HG02678 (cell line): ENCODE measurements around the gene MAPRE2.

Experiments used
- ATAC-seq: cut with Tn5 transposase; IDR thresholded peaks from one replicate; pipeline ENCODE4 v1.9.1; 2021; ENCODE audit warnings: mild to moderate bottlenecking, moderate library complexity; ENCODE audit not compliant: unreplicated experiment

MAPRE2 gene

GRCh38 chr18:35061336-35061735 lies 20.1 kb downstream of the MAPRE2 start:
- no peak for ATAC-seq

GRCh38 chr18:35061804-35062203 lies 20.6 kb downstream of the MAPRE2 start:
- no peak for ATAC-seq

GRCh38 chr18:35062408-35062807 lies 21.2 kb downstream of the MAPRE2 start:
- no peak for ATAC-seq

DNA sequence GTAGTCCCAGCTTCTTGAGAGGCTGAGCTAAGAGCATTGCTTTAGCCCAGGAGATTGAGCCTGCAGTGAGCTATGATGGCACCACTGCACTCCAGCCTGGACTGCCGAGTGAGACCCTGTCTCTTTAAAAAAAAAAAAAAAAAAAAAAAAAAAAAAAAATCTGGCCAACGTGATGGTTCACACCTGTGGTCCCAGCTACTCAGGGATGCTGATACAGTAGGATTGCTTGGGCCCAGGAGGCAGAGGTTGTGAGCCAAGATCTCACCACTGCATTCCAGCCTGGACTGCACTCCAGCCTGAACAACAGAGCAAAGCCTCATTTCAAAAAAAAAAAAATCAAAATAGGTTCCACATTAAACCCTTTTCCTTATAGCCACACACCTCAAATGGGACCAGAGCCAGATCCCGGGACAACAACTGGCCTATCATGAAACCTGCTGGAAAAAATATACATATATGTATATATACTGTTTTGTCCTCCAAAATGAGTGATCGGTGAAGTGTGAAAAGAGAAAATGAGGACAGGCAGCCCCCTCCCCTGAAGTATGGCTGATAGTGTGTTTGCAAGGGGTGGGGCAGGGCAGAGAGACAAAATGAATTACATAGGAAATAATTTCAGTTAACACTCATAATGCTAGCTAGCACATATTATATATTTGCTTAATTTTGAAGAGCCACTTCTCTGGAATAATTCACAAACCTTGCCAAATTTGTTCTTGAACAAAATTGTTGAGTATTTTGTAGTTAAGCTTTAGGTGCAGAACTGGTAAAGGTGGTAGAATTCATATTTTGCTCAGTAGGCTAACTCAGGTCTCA lies 22.9 kb downstream of the MAPRE2 start:
- ATAC-seq: no peak

GRCh38 chr18:35067454-35067853 lies 26.2 kb downstream of the MAPRE2 start:
- ATAC-seq: no peak

GRCh38 chr18:35071819-35072247 lies 30.6 kb downstream of the MAPRE2 start:
- ATAC-seq: peak; percentile 79

DNA sequence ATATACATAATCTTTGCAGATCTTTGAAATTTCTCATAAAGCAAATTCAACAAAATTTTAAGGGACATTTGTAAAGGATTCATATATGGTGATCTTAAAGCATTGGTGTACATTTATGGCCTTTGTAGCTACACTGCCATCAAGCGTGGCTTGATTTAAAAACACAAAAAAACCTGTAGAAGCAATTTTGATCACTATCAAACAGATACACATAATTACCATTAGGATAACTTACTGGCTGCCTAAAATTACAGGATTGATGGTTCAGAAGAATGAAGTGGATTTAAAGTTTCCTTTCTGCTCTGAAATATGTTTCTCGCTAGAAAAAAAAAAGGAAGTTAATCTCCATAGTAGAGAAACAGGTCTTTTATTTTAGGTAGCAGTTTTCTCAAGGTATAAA lies 31.4 kb downstream of the MAPRE2 start:
- no peak for ATAC-seq

GRCh38 chr18:35073186-35074105 lies 32.2 kb downstream of the MAPRE2 start:
- ATAC-seq: no peak

DNA sequence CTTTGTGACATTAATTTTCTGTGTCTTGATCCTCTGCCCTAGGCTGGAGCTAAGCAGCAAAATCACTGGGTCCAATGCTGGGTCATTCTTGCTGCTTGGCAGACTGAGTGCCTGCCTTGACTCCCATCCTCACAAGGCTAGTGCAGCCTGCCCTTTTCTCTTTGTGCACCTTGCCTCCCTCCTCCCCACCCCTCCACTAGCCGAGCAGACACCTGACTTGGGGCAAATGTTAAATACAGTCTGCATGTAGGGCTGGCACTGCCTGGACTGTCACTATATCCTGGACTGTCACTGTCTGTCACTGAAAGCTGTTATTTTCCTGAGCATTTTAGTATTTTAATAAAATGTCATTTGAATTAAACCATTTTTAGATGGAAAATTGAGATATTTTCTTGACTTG lies 33.4 kb downstream of the MAPRE2 start:
- no peak for ATAC-seq

GRCh38 chr18:35075132-35075531 lies 33.9 kb downstream of the MAPRE2 start:
- ATAC-seq: no peak

DNA sequence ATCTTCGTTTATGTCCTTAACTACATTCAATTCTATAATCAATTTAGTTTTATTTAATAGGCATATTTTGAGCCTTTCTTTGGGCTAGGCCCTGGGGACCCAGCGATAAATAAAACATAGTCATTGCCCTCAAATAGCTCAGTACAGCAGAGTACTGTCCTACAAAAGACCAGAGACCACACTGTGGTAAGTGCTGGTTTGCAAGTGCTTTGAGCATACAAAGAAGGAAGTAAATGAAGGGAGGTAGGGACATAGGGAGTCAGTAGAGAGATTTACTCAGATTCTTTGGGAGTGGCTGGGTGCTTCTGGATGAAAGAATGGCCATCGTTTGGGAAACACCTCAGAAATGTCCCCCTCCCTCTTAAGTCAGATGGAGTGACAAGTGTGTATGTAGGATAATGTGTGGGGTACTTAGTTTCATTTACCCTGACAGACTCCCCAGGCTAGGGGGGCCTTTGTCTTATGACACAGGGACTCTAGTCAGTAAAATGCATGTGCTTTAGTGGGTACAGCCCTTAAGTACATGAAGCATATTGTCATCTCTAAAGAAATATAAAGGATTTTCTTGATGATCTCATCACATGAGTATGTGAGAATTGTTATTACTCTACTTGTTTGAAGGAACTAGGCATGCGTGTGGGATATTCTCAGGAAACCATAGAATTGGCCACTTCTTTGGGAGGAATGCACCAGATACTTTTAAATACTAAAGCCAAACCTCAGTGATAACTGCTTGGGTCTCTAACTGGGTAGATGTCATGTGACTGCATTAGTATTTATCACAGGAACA lies 35.1 kb downstream of the MAPRE2 start:
- ATAC-seq: no peak

- no peak for ATAC-seq
Measured at GRCh38 chr18:35077937-35078336, 36.7 kb downstream of the MAPRE2 start.

DNA sequence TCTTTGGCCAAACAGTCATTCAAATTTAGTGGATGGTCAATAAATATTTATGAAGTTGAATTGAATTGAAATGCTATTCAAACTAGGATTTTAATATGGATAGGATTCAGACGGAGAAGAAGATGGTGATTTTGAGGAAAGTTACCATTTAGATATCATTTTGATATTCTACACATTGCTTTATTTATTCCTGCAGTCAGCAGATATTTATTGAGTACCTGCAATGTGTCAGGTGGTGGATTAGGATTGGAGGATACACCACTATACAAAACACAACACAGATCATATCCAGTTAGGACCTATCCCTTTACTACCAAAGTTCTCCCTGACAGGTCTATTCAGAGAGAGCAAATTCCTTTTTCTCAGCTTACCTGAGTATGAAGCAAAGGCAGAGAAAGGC lies 38.8 kb downstream of the MAPRE2 start:
- ATAC-seq: no peak

- no peak for ATAC-seq
Measured at GRCh38 chr18:35083174-35083712, 42.0 kb downstream of the MAPRE2 start.

DNA sequence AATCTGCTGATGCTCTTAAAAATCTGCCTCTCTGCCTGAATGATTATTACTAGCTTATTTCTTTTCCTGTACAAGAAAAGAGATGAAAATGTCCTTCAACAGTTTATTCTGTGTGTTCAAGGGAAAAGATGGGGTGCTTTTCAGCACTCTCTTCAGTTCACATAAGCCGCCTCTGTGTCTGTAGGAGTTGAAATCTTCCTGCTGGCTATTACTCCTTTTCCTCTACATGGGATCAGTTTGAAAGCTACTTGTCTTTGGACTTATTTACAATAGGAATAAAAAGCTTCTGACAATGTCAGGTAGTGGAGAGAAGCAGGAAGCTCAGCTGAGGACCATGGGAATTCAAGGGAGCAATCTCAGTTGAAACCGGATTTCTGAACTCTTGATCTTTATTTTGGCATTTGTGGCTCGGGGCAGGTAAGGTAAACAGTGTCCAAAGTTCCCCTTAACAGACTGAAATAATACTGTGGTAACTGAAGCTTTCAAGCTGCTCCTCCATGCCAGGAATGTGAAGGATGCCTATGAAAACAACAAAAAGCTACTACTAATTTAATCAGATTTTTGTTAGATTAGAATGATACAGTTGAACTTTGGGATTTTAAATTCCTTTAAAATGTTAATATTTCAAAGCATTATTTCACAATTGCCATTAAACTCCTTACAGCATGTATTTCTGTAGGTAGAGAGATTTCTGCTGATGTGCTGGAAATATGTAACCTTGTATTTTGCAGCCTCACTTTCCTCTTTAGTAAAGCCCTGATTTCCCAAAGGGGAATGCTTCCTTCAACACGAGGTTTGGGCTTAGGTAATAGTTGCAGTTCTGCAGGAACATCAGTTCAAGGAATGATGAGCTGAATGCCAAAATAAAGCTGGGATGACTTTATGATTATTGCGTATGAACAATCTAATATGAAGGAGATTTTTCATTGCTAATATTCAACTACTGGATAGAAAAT lies 43.6 kb downstream of the MAPRE2 start:
- ATAC-seq: no peak

DNA sequence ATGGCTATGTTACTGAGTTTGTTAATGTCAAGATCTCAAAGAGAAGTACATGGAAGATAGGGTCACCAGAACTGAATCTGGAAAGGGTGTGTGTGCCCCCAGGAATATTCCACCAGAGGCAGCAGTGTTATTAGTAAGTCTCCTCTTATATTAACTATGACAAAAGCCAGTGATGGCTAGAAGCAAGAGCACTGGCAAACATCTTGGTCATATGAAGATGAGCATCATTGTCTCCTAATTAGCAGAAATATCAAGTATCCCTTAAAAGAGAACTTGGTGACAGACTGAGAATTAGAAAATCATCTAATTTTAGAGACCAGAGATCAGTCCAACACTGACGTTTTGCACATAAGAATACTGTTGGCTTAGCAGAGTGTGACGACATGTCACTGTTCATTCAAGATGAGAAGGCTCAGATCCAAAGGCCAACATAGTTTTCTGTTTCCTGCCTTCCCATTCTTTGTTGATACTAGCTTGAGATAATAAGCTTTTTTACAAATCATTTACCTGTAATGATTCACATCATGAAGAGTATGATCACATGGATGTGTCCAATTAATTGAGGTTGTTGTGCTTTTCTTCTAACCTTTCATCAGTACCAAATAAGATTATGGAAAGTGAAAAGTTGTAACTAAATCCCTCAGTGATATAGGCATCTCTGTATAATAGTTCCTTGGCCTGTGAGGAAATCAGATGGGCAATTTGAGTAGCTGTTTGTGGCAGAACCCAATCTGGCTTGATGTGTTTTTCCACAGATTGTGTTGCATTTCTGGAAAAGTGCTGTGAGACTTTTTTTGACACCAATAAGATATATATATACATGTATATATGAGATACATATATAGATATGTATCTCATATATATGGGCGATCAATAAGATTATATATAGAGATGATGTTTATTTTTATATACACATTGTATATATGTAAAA lies 44.5 kb downstream of the MAPRE2 start:
- no peak for ATAC-seq

- no peak for ATAC-seq
Measured at GRCh38 chr18:35086704-35087103, 45.5 kb downstream of the MAPRE2 start.

DNA sequence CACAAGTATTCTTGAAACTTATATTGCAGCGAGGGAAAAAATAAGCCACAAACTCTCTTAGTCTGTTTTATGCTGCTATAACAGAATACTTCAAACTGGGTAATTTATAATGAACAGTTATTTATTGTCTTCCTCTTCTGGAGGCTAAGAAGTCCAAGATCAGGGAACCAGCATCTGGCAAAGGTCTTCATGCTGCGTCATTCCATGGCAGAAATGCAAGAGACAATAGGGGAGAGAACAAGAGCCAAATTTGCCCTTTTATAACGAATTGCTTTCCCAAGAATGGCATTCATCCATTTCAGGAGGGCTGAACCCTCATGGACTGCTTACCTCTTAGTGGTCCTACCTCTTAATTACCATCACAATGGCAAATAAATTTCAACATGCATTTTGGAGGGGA lies 46.5 kb downstream of the MAPRE2 start:
- no peak for ATAC-seq

- no peak for ATAC-seq
Measured at GRCh38 chr18:35088921-35089320, 47.7 kb downstream of the MAPRE2 start.
